HEK293 (cell line): ENCODE results near the gene PGA5.

Experiments
- CTCF ChIA-PET: fragments of 350-600 bp; formaldehyde crosslinking; extraction: SDS; loops from one replicate; lab custom pipeline; 2021; ENCODE audit warnings: antibody characterized with exemption; lab: Yijun Ruan, JAX
- POLR2A ChIA-PET: fragments of 300-600 bp; formaldehyde crosslinking; extraction: SDS; loops from one replicate; lab custom pipeline; 2020; ENCODE audit warnings: antibody characterized with exemption, inconsistent platforms; lab: Yijun Ruan, JAX
- H3K27ac ChIP-seq: fragments of 200-500 bp; sonication (Bioruptor generic); 2 replicates; pipeline ENCODE4 v1.5.1; 2014; ENCODE audit warnings: low read depth, low read length, control low read depth, inconsistent platforms; ENCODE audit errors: extremely low read depth
- H3K36me3 ChIP-seq, 2 experiments: fragments of 200-500 bp in 1 of 2; sonication (Bioruptor generic) in 1 of 2; 1 replicate in 1 of 2; 2 replicates in 1 of 2; pipeline ENCODE4 v1.5.1; 2014 to 2017; ENCODE audit warnings: inconsistent platforms in 2 of 2, low read length in 2 of 2; ENCODE audit not compliant: control insufficient read depth in 2 of 2, insufficient read depth in 1 of 2
- H3K4me1 ChIP-seq: fragments of 200-500 bp; sonication (Bioruptor generic); 2 replicates; pipeline ENCODE4 v1.5.1; 2014; ENCODE audit warnings: mild to moderate bottlenecking, low read length, inconsistent platforms; ENCODE audit not compliant: control insufficient read depth, insufficient read depth
- H3K4me3 ChIP-seq: 2 replicates; pipeline ENCODE4 v1.5.1; 2011; ENCODE audit warnings: low read depth, mild to moderate bottlenecking, control low read depth, low read length, moderate library complexity
- H3K9me3 ChIP-seq: fragments of 200-500 bp; sonication (Bioruptor generic); 2 replicates; pipeline ENCODE4 v1.5.1; 2014; ENCODE audit warnings: low read depth, low read length, inconsistent platforms; ENCODE audit not compliant: control insufficient read depth, insufficient read depth
- FEZF1 ChIP-seq: fragments of 450-650 bp; formaldehyde crosslinking; IDR thresholded peaks from 2 replicates; pipeline ENCODE4 v1.5.1; 2016; ENCODE audit warnings: missing biosample characterization, missing genetic modification characterization
- MZF1 ChIP-seq: fragments of 450-650 bp; formaldehyde crosslinking; IDR thresholded peaks from 2 replicates; pipeline ENCODE4 v1.5.1; 2017; ENCODE audit warnings: missing biosample characterization, missing genetic modification characterization, borderline replicate concordance
- ZFP3 ChIP-seq: fragments of 450-650 bp; formaldehyde crosslinking; IDR thresholded peaks from 2 replicates; pipeline ENCODE4 v1.5.1; 2016; ENCODE audit warnings: low read depth, missing biosample characterization, missing genetic modification characterization
- ZNF2 ChIP-seq: fragments of 450-650 bp; formaldehyde crosslinking; IDR thresholded peaks from 2 replicates; pipeline ENCODE4 v1.5.1; 2016; ENCODE audit warnings: missing biosample characterization, missing genetic modification characterization
- ZNF473 ChIP-seq: fragments of 450-650 bp; formaldehyde crosslinking; IDR thresholded peaks from 2 replicates; pipeline ENCODE4 v1.5.1; 2017; ENCODE audit warnings: missing biosample characterization, missing genetic modification characterization
- ZNF561 ChIP-seq: fragments of 450-650 bp; IDR thresholded peaks from 2 replicates; pipeline ENCODE4 v1.5.1; 2018; ENCODE audit warnings: missing biosample characterization, missing genetic modification characterization, borderline replicate concordance
- ZNF701 ChIP-seq: fragments of 450-650 bp; formaldehyde crosslinking; IDR thresholded peaks from 2 replicates; pipeline ENCODE4 v1.5.1; 2016; ENCODE audit warnings: missing biosample characterization, missing genetic modification characterization
- ZNF830 ChIP-seq: fragments of 450-650 bp; IDR thresholded peaks from 2 replicates; pipeline ENCODE4 v1.5.0; 2018; ENCODE audit warnings: missing biosample characterization, missing genetic modification characterization, low read depth, mild to moderate bottlenecking, moderate library complexity
- TF ChIP-seq, protein P1 (sequence below): fragments of 450-650 bp; formaldehyde crosslinking; IDR thresholded peaks from 2 replicates; pipeline ENCODE4 v1.5.1; 2016; ENCODE audit warnings: missing biosample characterization, missing genetic modification characterization
- TF ChIP-seq, protein P2 (sequence below): IDR thresholded peaks from 2 replicates; pipeline ENCODE4 v1.6.1; 2011; ENCODE audit warnings: mild to moderate bottlenecking, low read depth, low read length, borderline replicate concordance
- TF ChIP-seq, protein P3 (sequence below): fragments of 450-650 bp; formaldehyde crosslinking; IDR thresholded peaks from 2 replicates; pipeline ENCODE4 v1.5.0; 2017; ENCODE audit warnings: missing biosample characterization, missing genetic modification characterization, borderline replicate concordance
- TF ChIP-seq, protein P4 (sequence below): fragments of 450-650 bp; formaldehyde crosslinking; IDR thresholded peaks from 2 replicates; pipeline ENCODE4 v1.5.1; 2016; ENCODE audit warnings: missing biosample characterization, missing genetic modification characterization

Gene PGA5

DNA sequence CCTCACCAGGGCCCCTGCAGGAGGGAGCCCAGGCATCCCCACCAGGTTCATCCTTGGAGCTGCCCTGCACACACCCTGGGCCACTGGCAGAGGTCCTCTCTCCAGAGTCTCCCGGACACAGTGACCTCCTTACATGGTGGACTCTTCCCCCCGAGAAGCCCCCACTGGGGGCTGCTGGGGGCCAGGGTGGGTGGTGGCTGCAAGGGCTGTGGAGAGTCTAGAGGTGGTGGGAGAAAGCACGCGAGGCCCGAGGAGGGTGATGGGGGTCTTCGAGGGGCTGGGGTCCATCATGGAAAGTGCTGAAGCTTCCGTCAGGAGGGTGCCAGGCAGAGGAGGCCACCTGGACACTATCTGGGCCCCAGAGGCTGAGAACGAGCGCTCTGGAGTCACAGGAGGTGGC, 17.6 kb downstream of the PGA5 start:
- CTCF ChIA-PET = interaction anchor here (0.6 kb wide), 2 partner anchors 10 to 319 kb away, joined by 3 read pairs; no protein-coding TSS in a partner anchor
- TF ChIP-seq ZNF561 = no peak
- TF ChIP-seq MZF1 (tag by site-specific recombination) = no peak
- TF ChIP-seq ZNF830 (tag by site-specific recombination) = no peak
- TF ChIP-seq, all 188 proteins: peak for 0

DNA sequence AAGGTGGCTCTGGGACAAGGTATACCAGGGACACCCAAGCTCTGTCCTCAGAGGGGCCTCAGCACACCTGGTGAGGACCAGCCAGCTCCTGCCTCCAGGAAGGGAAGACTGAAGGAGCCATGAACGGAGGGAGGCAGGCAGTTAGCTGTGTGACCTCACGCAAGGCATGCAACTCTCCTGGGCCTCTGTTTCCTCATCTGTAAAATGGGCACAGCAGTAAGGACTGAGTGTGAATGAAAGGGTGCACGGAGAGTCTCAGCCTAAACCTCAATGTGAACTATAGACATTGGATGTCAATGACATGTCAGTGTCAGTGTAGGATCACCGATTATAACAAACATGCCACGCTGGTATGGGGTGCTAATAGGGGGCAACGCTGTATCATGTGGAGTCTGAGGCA, 18.4 kb downstream of the PGA5 start:
- H3K4me1 ChIP-seq = no peaks in the 10 kb centered on the region
- TF ChIP-seq, protein P1, sequence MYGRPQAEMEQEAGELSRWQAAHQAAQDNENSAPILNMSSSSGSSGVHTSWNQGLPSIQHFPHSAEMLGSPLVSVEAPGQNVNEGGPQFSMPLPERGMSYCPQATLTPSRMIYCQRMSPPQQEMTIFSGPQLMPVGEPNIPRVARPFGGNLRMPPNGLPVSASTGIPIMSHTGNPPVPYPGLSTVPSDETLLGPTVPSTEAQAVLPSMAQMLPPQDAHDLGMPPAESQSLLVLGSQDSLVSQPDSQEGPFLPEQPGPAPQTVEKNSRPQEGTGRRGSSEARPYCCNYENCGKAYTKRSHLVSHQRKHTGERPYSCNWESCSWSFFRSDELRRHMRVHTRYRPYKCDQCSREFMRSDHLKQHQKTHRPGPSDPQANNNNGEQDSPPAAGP (tag by site-specific recombination) = no peak
- no peak for TF ChIP-seq ZFP3 (tag by site-specific recombination)
- TF ChIP-seq, protein P2, sequence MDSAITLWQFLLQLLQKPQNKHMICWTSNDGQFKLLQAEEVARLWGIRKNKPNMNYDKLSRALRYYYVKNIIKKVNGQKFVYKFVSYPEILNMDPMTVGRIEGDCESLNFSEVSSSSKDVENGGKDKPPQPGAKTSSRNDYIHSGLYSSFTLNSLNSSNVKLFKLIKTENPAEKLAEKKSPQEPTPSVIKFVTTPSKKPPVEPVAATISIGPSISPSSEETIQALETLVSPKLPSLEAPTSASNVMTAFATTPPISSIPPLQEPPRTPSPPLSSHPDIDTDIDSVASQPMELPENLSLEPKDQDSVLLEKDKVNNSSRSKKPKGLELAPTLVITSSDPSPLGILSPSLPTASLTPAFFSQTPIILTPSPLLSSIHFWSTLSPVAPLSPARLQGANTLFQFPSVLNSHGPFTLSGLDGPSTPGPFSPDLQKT = no peak
- TF ChIP-seq ZNF701 (tag by site-specific recombination) = no peak
- TF ChIP-seq, protein P3, sequence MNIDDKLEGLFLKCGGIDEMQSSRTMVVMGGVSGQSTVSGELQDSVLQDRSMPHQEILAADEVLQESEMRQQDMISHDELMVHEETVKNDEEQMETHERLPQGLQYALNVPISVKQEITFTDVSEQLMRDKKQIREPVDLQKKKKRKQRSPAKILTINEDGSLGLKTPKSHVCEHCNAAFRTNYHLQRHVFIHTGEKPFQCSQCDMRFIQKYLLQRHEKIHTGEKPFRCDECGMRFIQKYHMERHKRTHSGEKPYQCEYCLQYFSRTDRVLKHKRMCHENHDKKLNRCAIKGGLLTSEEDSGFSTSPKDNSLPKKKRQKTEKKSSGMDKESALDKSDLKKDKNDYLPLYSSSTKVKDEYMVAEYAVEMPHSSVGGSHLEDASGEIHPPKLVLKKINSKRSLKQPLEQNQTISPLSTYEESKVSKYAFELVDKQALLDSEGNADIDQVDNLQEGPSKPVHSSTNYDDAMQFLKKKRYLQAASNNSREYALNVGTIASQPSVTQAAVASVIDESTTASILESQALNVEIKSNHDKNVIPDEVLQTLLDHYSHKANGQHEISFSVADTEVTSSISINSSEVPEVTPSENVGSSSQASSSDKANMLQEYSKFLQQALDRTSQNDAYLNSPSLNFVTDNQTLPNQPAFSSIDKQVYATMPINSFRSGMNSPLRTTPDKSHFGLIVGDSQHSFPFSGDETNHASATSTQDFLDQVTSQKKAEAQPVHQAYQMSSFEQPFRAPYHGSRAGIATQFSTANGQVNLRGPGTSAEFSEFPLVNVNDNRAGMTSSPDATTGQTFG (tag by site-specific recombination) = no peak
- TF ChIP-seq, all 188 proteins: peak for 0
- H3K27ac ChIP-seq = no peak overlapping the region
- H3K4me3 ChIP-seq = no peak overlapping the region
- peaks cover 0 to 12% of the 10 kb centered on the region in 2 experiments; a peak in 2 of 3 replicates for H3K36me3 ChIP-seq
- ChIA-PET POLR2A (interaction anchor here (1.0 kb wide), 1 partner anchor 22 kb away, joined by 3 read pairs; no protein-coding TSS in a partner anchor), CTCF (no interaction called here)
- no peaks in the 10 kb centered on the region for H3K9me3 ChIP-seq

More for the DNA sequence above, 17.6 kb downstream of the PGA5 start:
- Histone ChIP-seq H3K9me3 (no peaks in the 10 kb centered on the region), H3K36me3 (peaks cover 0 to 10% of the 10 kb centered on the region in 2 experiments; a peak in 2 of 3 replicates), H3K4me1 (no peaks in the 10 kb centered on the region), H3K4me3 (no peak overlapping the region), H3K27ac (no peak overlapping the region)
- POLR2A ChIA-PET = interaction anchor here (1.0 kb wide), 1 partner anchor 23 kb away, joined by 3 read pairs; no protein-coding TSS in a partner anchor

DNA sequence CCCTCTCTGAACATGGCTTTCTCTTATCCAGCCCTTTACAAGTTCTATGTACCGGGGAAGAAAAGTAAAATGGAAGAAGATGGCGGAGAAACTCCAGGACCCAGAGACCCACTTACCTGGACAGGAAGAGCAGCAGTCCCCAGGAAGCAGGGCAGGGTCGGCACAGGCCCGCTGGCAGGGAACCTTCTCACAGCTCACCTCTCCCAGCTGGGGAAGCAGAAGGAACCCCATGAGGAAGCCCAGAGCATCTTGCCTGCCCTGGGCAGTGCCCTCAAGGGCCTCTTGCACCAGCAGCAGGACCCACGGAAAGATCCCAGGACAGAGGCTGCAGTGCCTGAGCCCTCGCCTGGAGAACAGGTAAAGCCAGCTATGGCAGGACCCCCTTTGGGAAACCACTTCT, 23.4 kb downstream of the PGA5 start:
- ChIA-PET CTCF (interaction anchor here (1.0 kb wide), 1 partner anchor 10 kb away, joined by 4 read pairs; no protein-coding TSS in a partner anchor), POLR2A (no interaction called here)
- H3K4me1 ChIP-seq = no peaks in the 10 kb centered on the region
- no peak overlapping the region for H3K27ac ChIP-seq
- TF ChIP-seq FEZF1 (no peak), ZNF2 (tag by site-specific recombination) (no peak), ZNF473 (tag by site-specific recombination) (no peak)
- TF ChIP-seq, protein P4, sequence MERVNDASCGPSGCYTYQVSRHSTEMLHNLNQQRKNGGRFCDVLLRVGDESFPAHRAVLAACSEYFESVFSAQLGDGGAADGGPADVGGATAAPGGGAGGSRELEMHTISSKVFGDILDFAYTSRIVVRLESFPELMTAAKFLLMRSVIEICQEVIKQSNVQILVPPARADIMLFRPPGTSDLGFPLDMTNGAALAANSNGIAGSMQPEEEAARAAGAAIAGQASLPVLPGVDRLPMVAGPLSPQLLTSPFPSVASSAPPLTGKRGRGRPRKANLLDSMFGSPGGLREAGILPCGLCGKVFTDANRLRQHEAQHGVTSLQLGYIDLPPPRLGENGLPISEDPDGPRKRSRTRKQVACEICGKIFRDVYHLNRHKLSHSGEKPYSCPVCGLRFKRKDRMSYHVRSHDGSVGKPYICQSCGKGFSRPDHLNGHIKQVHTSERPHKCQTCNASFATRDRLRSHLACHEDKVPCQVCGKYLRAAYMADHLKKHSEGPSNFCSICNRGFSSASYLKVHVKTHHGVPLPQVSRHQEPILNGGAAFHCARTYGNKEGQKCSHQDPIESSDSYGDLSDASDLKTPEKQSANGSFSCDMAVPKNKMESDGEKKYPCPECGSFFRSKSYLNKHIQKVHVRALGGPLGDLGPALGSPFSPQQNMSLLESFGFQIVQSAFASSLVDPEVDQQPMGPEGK (tag by site-specific recombination) = no peak
- peaks cover 0 to 5% of the 10 kb centered on the region in 2 experiments; a peak in 2 of 3 replicates for H3K36me3 ChIP-seq
- no peak overlapping the region for H3K4me3 ChIP-seq
- no peaks in the 10 kb centered on the region for H3K9me3 ChIP-seq
